Measurements from ENCODE around the gene RBM11.

RBM11 gene

GRCh38 chr21:14271053-14271452 is 55.1 kb downstream of the RBM11 start:
- no peak for DNase-seq

- no peak for DNase-seq
Observed at GRCh38 chr21:14271641-14272040, 55.7 kb downstream of the RBM11 start.

GRCh38 chr21:14273736-14274538 is 58.0 kb downstream of the RBM11 start:
- no peak for DNase-seq

GRCh38 chr21:14275702-14276205 is 59.8 kb downstream of the RBM11 start:
- DNase-seq, result no peak

Data from fibroblast of skin of right biceps (primary cell).